ENCODE results near the gene TIAM2.

Gene TIAM2

DNA sequence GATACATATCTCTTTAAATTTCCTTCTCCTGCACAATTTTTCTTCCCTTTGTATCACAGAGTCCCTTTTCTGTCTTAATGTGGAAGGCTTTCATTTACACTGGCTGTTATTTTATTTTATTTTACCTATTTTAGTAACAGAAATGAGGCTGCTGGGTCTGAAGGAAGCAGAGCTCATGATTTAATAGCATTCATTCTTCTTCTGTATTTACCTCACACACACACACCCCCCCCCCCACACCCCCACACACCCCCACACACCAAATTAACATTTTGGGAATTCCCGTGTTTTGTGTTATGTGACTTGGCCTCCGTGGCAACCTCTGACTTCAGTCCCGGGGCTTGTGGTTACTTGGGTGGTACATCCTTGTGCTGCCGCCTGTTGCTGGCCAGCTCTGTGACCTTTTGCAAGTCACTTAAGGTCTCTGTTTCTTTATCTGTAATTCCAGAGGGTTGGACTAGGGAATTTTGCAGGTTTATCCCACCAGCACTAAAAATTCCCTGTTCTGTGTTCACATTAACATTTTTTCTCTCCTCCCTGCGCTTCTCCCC, 108.8 kb downstream of the TIAM2 start:
- Histone ChIP-seq H3K27ac (no peak overlapping the region), H3K27me3 (peaks cover 30% of the 10 kb centered on the region), H3K4me3 (ENCODE audit: low read depth in 1 of 2, low read length in 1 of 2) (no peak overlapping the region), H3K36me3 (no peaks in the 10 kb centered on the region), H3K9me3 (no peaks in the 10 kb centered on the region), H3K4me1 (ENCODE audit: control insufficient read depth in 1 of 2, insufficient read depth in 1 of 2, low read depth in 1 of 2, low read length in 1 of 2) (no peaks in the 10 kb centered on the region)
- TF ChIP-seq CTCF (IDR thresholded peaks at IDR 0.05) = no peak

DNA sequence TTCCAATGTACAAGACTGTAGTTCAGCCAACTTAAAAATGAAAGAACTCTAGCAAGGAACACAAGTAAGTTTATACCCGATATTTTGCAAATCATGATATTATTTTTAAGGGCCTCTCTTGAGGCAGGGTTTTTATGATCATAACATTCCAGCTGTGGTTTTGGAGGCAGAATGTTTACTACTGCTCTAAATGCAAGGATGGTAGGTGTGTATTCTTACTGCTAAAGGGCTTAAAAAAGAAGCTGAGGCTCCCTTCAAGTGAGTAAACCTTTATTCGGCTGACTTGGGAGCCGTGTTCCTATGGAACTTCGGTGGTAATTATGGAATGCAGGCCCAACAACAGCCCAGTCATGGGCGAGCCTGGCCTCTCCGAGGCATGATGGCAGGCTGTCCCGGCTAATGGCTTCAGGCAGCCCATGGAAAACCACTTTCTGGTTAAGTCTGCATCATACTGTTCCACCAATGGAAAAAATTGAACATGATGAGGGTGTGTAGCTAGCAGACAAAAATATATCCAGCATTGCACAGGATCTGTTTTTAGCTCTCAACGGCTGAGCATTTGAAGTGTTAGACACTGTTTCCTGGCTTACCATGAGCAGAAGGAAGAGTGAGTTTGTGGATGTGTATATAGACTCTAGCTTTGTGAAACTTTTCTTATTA, 111.5 kb downstream of the TIAM2 start:
- Histone ChIP-seq H3K9me3 (no peaks in the 10 kb centered on the region), H3K4me1 (ENCODE audit: control insufficient read depth in 1 of 2, insufficient read depth in 1 of 2, low read depth in 1 of 2, low read length in 1 of 2) (no peaks in the 10 kb centered on the region), H3K27ac (no peak overlapping the region), H3K4me3 (ENCODE audit: low read depth in 1 of 2, low read length in 1 of 2) (no peak overlapping the region), H3K27me3 (peaks cover 34% of the 10 kb centered on the region), H3K36me3 (no peaks in the 10 kb centered on the region)
- no peak for TF ChIP-seq CTCF (IDR thresholded peaks at IDR 0.05)

- no peaks in the 10 kb centered on the region for H3K4me1 ChIP-seq (ENCODE audit: control insufficient read depth in 1 of 2, insufficient read depth in 1 of 2, low read depth in 1 of 2, low read length in 1 of 2)
- TF ChIP-seq CTCF (IDR thresholded peaks at IDR 0.05) = no peak
- H3K27ac ChIP-seq = no peak overlapping the region
- no peaks in the 10 kb centered on the region for H3K36me3 ChIP-seq
- no peaks in the 10 kb centered on the region for H3K9me3 ChIP-seq
- peaks cover 34% of the 10 kb centered on the region for H3K27me3 ChIP-seq
- H3K4me3 ChIP-seq (ENCODE audit: low read depth in 1 of 2, low read length in 1 of 2) = no peak overlapping the region
Measured at GRCh38 chr6:155107432-155108069, 112.4 kb downstream of the TIAM2 start.

DNA sequence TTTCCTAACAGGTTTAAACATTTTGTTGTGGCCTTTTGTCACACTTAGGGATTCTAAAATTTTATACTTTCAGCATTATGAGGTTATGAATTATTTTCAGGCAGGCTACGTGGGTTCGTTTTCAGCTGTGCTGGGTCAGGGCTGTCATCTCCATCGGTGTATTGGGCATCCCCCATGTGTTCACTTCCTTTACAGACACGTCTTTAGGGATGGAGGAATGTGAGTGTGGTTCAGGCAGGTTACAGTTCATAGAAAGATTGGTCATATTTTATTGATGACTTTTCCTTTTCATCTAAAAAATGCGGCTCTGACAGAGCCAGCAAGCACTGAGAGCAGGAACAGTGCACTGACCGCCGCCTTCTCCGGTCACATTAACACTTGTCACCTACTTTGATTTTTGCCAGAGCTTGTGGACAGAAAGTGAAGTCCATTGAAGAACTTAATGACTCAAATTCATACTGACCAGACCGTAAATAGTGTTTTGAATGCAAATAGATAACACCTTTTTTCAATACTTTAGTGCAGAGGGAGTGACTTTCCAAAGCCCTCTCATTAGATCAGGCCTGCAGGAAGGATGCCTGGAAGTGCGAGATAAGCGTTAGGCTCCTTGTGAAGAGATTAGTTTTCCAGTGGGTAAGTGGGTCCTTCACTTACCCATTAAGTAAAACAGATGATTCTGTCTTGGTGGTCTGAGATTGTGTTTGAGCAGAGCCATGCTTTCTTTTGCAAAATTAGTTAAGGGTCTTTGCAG, 113.1 kb downstream of the TIAM2 start:
- Histone ChIP-seq H3K4me3 (ENCODE audit: low read depth in 1 of 2, low read length in 1 of 2) (no peak overlapping the region), H3K27ac (no peak overlapping the region)
- no peak for TF ChIP-seq CTCF (IDR thresholded peaks at IDR 0.05)

GRCh38 chr6:155110721-155111120, 115.6 kb downstream of the TIAM2 start:
- H3K27ac ChIP-seq = no peak overlapping the region
- H3K4me3 ChIP-seq (ENCODE audit: low read depth in 1 of 2, low read length in 1 of 2) = no peak overlapping the region
- H3K27me3 ChIP-seq = peaks cover 41% of the 10 kb centered on the region
- H3K9me3 ChIP-seq = no peaks in the 10 kb centered on the region
- no peaks in the 10 kb centered on the region for H3K36me3 ChIP-seq
- no peaks in the 10 kb centered on the region for H3K4me1 ChIP-seq (ENCODE audit: control insufficient read depth in 1 of 2, insufficient read depth in 1 of 2, low read depth in 1 of 2, low read length in 1 of 2)
- TF ChIP-seq CTCF (IDR thresholded peaks at IDR 0.05) = no peak

More for the DNA sequence above, 113.1 kb downstream of the TIAM2 start:
- no peaks in the 10 kb centered on the region for H3K4me1 ChIP-seq (ENCODE audit: control insufficient read depth in 1 of 2, insufficient read depth in 1 of 2, low read depth in 1 of 2, low read length in 1 of 2)
- H3K9me3 ChIP-seq = no peaks in the 10 kb centered on the region
- peaks cover 41% of the 10 kb centered on the region for H3K27me3 ChIP-seq
- H3K36me3 ChIP-seq = no peaks in the 10 kb centered on the region

Measured in neutrophil (primary cell).